HG03108 (cell line): ENCODE data around the gene AGBL1.
"Not testable (repeated sequence)": the region's sequence is repeated elsewhere in the genome, so short reads cannot be mapped to it uniquely, and the experiment has no call there.

ENCODE experiments used
- ATAC-seq: cut with Tn5 transposase; IDR thresholded peaks from one replicate; pipeline ENCODE4 v1.9.1; 2021; ENCODE audit warnings: moderate library complexity; ENCODE audit not compliant: unreplicated experiment

The AGBL1 gene

GRCh38 chr15:87032295-87032694 lies 952.6 kb downstream of the AGBL1 start:
- ATAC-seq = no peak

- no peak for ATAC-seq
Measured at GRCh38 chr15:87033056-87033455, 953.4 kb downstream of the AGBL1 start.

- ATAC-seq = no peak
Measured at GRCh38 chr15:87034886-87035285, 955.2 kb downstream of the AGBL1 start.

GRCh38 chr15:87038404-87038803 lies 958.7 kb downstream of the AGBL1 start:
- ATAC-seq = no peak

GRCh38 chr15:87042619-87043018 lies 962.9 kb downstream of the AGBL1 start:
- not testable (repeated sequence) for ATAC-seq

- no peak for ATAC-seq
Measured at GRCh38 chr15:87045746-87046145, 966.1 kb downstream of the AGBL1 start.

- ATAC-seq = no peak
Measured at GRCh38 chr15:87047203-87047965, 967.7 kb downstream of the AGBL1 start.
